ENCODE measurements around the gene INHBB. TPM values are rescaled to one million over a fixed set of nuclear protein-coding genes. Genes with fewer than 3 reads are reported as not detected.

INHBB gene
- total RNA-seq, 1 experiment from 2014 or later, result 0.27 TPM

- no peak for TF ChIP-seq CTCF (IDR thresholded peaks at IDR 0.05 in 2 of 3, conservative IDR thresholded peaks at IDR 0.05 in 1 of 3; ENCODE audit: borderline replicate concordance in 1 of 3, insufficient read depth in 1 of 3, low read depth in 2 of 3, low read length in 2 of 3)
- no peak for TF ChIP-seq ELF1 (IDR thresholded peaks at IDR 0.05; ENCODE audit: borderline replicate concordance, low read depth)
- TF ChIP-seq FOSL1 (IDR thresholded peaks at IDR 0.05; ENCODE audit: low read depth), result no peak
- TF ChIP-seq RAD21 (IDR thresholded peaks at IDR 0.05; ENCODE audit: low read depth), result no peak
- no peak for TF ChIP-seq ZNF274 (IDR thresholded peaks at IDR 0.05; ENCODE audit: low read depth, low read length)
- no peak for TF ChIP-seq ZFX (IDR thresholded peaks at IDR 0.05)
Observed at GRCh38 chr2:120322329-120322728, 23.6 kb upstream of the INHBB start (continued).

- Histone ChIP-seq H3K4me1 (ENCODE audit: control insufficient read depth in 1 of 2, insufficient read depth in 2 of 2, low read length in 2 of 2) (peaks cover 2 to 9% of the 10 kb centered on the region in 2 experiments; a peak in 3 of 4 replicates), H3K9me2 (ENCODE audit: insufficient read depth) (no peaks in the 10 kb centered on the region), H3K9me3 (ENCODE audit: control insufficient read depth in 1 of 2, insufficient read depth in 1 of 2, low read depth in 1 of 2, low read length in 2 of 2) (no peaks in the 10 kb centered on the region), H3K36me3 (ENCODE audit: control insufficient read depth in 1 of 2, insufficient read depth in 2 of 2, low read length in 2 of 2) (no peaks in the 10 kb centered on the region), H2AFZ (ENCODE audit: low read depth, low read length, poor library complexity, severe bottlenecking) (no peak overlapping the region), H4K20me1 (ENCODE audit: insufficient read depth) (no peaks in the 10 kb centered on the region), H3K4me3 (replicated peaks in 1 of 2; ENCODE audit: low read depth in 1 of 2, low read length in 2 of 2) (no peak overlapping the region), H3K9ac (ENCODE audit: low read length) (no peak overlapping the region), H3K79me2 (ENCODE audit: insufficient read depth, low read length) (no peaks in the 10 kb centered on the region), H3K27me3 (ENCODE audit: insufficient read depth, low read length) (no peaks in the 10 kb centered on the region), H3K4me2 (ENCODE audit: low read length) (no peak overlapping the region), H3K27ac (ENCODE audit: low read depth, low read length) (no peak overlapping the region)
- intact Hi-C loops (cut with micrococcal nuclease), result no loop called here
- POLR2A ChIA-PET, result no interaction called here
- BruUV-seq (replicated peaks), result no TSS peak
- CTCF ChIA-PET, result no interaction called here
- no peak for DNase-seq (ENCODE audit: low read depth, low spot score)
- RAD21 ChIA-PET (ENCODE audit: low non-redundant PET in 1 of 2, low total read pairs in 2 of 2, uncharacterized antibody in 2 of 2, unreplicated experiment in 2 of 2), result no interaction called here
- ATAC-seq, result no peak
- TF ChIP-seq TCF7L2 (IDR thresholded peaks at IDR 0.05; ENCODE audit: borderline replicate concordance, extremely low read depth, insufficient read depth, insufficient read length) (no peak), ATF3 (IDR thresholded peaks at IDR 0.05) (no peak), CBX3 (IDR thresholded peaks at IDR 0.05; ENCODE audit: low read depth) (no peak), JUND (IDR thresholded peaks at IDR 0.05) (no peak), CEBPB (IDR thresholded peaks at IDR 0.05; ENCODE audit: low read depth) (no peak)
Observed at GRCh38 chr2:120323214-120323613, 22.7 kb upstream of the INHBB start.

All from HCT116 (cell line).